Panc1 (cell line): ENCODE results near the gene NOXA1.

ENCODE experiments used
- CTCF ChIP-seq: fragments of 450-650 bp; IDR thresholded peaks from 2 replicates; pipeline ENCODE4 v1.5.1; 2017; ENCODE audit warnings: mild to moderate bottlenecking
- POLR2AphosphoS5 ChIP-seq: IDR thresholded peaks from 2 replicates; pipeline ENCODE4 v1.6.1; 2012; ENCODE audit warnings: mild to moderate bottlenecking, low read depth, low read length, moderate library complexity
- REST ChIP-seq, 2 experiments: IDR thresholded peaks; 2 replicates each; pipeline ENCODE4 v1.6.1; 2011 to 2012; ENCODE audit warnings: low read depth in 2 of 2, control low read depth in 1 of 2, low read length in 1 of 2, mild to moderate bottlenecking in 1 of 2, moderate library complexity in 1 of 2; ENCODE audit not compliant: insufficient read depth in 1 of 2
- SIN3A ChIP-seq: IDR thresholded peaks from 2 replicates; pipeline ENCODE4 v1.6.1; 2012; ENCODE audit warnings: low read depth, mild to moderate bottlenecking, low read length, moderate library complexity, borderline replicate concordance; ENCODE audit not compliant: insufficient read depth
- TCF7L2 ChIP-seq: IDR thresholded peaks from 2 replicates; pipeline ENCODE4 v1.6.1; 2011; ENCODE audit warnings: mild to moderate bottlenecking, low read depth, low read length, inconsistent platforms

GRCh38 chr9:137382444-137383080, 40.6 kb upstream of the NOXA1 start:
- no peak for TF ChIP-seq CTCF
- no peak for TF ChIP-seq TCF7L2
- no peak for TF ChIP-seq POLR2AphosphoS5
- TF ChIP-seq SIN3A, result no peak
- TF ChIP-seq REST (IDR thresholded peaks at IDR 0.05; ENCODE audit: insufficient read depth in 1 of 2, low read depth in 2 of 2, low read length in 1 of 2), result no peak
